GM19351 (cell line): ENCODE measurements around the gene STK39.
"Not testable (repeated sequence)": the region's sequence is repeated elsewhere in the genome, so short reads cannot be mapped to it uniquely, and the experiment has no call there.

Source experiments
- ATAC-seq: cut with Tn5 transposase; IDR thresholded peaks from one replicate; pipeline ENCODE4 v1.9.1; 2021; ENCODE audit warnings: mild to moderate bottlenecking, moderate library complexity; ENCODE audit not compliant: unreplicated experiment

STK39 gene

DNA sequence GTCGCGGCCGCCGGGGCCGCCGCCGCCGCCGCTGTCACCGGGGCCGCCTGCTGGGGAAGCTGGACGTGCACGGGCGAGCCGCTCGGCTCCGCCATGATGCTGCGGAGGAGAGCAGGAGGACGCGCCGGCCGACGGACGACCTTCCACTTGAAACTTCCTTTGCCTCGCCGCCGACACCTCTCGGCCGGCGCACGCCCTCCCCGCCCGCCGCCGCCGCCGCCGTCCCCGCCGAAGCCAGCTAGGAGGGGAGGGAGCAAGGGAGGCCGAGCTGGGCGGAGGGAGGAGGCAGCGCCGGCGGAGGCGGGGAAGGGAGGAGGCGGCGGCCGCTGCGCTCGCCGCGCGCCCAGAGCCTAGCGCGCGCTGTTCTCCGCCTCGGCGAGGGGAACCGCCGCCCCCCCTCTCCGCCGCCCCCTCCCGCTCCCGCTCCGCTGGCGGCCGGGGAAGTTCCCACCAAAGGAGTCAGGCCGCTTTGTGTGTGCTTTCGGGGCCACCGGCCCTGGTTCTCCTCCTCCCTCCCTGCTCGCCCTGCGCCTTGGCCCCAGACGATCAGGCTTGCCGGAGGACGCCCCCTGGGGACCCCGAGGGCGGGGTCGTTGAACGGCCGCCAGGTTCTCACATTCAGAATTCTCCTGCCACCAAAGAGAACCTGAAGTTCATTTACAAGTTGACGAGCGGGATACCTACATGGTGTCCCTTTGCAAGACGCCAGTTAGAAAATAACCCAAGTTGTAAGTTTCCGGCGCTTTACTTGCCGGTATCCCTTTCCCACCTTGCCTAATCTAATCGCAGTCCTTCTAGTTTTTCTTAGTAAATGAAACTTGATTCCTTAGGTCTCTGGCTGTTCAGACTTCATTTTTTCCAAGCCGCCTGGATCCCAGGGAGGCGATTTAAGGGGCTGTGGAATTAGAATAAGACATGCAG is at the start of gene STK39:
STK39 (minus strand) TSS at position 255 of the 921 bp plus-strand sequence; CDS start at position 95, 160 bp downstream.
- peak; percentile 78 for ATAC-seq

DNA sequence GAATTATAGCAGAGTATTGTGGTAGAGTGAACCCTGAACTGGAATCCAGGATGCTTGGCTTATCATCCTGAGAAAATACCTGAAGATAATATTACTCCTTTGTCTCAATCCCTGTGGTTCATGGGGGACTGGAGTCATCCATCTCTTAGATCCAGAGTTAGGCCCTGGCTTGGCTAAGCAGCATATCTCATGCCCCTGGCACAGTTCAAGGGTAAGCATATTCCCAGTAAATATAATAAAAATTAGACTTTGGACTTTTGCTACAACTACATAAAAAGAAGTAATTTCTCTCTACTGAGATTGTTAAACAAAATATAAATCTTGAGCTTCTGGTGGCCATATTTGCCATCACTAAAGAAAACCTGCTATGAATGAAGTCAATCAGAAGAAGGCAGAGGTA is 47.7 kb upstream of the STK39 start:
- no peak for ATAC-seq

DNA sequence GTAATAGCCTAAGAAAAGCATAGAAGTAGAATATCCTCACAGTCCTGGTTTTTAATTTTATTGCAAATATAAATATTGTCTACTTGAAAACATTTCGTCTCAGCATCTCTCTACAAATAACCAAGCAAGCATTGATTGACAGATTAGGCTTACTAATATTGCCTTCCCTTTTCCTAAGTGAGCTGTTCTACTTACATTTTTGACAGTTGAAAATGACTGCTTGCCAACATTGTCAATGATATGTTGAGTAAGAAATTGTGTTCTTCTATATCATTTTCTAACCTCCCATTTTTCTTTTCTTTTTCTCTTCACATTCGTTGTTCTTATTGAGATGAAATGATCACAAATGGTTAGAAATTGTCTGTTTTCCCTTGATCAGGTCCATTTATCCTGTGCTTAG is 47.0 kb upstream of the STK39 start:
- ATAC-seq: no peak

DNA sequence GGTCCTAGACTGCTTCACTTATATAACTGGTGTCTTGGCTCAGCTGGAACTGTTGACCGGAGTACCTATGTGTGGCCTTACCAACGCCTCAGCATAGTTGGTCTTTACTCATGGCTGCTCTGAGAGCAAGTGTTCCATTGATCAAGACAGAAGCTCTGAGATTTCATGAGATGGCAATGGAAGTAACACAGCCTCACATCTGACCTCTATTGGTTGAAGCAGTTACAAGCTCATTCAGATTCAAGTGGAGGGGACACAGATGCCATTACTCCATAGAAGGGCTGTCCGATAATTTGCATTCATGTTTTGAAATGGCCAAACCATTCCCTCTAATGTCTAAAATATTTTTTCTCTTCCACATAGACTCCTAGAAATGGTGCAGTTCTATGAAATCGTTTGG is 46.4 kb upstream of the STK39 start:
- no peak for ATAC-seq

DNA sequence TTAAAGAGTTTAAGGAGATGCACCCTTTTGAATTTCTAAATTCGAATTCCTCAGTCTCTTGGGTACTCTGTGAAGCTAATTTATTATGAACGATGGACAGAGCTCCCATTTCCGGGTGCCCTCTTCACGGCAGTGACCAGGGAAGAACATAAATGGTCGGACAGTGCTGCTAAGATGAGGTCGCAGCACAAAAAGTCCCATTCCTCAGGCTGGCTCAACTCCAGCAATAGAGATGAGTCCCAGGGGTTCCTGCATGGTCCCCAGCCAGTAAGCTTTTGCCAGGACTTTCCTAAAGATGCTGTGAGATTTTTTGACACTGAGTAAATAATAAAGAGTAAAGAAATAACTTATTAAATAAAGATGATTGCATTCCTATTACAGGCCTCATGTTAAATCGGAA is 43.0 kb upstream of the STK39 start:
- no peak for ATAC-seq

DNA sequence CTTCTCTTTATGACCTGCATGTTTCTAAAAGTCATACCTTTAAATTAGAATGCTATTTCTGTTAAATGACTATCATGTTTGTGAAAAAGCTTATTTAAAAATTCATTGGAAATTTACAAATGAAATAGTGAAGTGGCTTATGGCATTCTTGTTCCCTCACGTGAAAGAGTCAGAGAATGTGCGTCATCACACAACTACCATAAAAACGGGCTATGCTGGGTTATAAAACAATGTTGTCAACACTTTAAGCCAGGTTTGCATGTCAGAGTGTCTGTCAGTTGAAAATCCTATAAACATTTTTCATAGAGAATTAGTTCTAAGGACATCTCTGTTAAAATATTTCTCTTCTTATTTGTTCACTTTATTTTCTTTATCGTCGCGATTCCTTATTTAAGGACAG is 42.5 kb upstream of the STK39 start:
- ATAC-seq: no peak

DNA sequence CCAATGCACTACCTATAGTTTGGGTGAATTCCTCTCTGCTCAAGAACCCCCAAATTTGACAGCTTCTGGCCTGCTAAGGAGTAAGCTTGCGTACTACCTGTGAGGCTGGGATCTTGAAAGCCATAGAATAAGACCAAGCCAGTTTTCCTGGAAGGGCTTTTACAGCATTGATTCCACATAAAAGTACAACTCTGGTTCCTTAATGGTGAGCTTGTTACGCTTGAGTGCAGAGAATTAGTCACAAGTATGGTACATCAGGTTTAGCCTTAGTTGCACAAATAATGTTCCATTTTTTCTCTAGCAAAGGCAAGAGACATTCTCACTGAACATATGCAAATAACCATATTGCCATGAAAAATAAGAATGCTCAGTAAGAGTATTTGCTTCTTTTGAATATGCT is 39.1 kb upstream of the STK39 start:
- ATAC-seq: no peak

DNA sequence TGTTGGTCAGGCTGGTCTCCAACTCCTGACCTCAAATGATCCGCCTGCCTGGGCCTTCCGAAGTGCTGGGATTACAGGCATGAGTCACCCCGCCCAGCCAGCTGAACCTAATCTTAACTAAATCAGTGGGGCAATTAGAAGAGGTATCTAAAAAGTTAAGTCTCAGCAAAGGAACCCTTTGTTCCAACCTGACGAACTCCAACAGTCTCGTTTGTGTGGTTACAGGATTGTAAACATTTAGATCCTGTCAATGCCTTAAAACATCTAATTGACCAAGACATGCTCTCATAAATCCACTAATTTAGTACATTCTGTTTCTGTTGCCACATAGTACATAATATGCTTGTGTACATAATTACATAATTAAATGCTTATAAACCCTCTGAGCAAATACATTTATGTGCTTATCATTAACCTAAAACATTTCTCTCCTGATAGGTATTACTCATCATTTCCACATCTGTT is 31.1 kb upstream of the STK39 start:
- ATAC-seq: no peak

DNA sequence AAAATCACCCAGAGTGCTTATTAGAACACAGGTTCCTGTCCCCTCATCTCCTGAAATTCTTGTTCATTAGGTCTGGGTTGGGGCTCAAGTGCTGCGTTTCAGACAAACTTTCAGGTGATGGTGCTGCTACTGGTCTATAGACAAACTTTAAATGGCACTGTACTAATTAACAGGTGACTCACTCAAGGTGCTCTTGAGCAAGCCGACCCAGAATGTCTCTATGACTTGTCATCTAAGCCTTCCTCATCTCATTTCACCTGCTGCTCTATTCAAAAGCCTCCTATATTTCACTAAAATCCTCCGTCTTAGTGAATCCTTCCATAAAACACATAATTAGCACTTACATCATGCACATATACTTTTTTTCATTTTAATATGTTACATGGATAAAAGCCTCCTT is 29.9 kb upstream of the STK39 start:
- ATAC-seq: no peak

DNA sequence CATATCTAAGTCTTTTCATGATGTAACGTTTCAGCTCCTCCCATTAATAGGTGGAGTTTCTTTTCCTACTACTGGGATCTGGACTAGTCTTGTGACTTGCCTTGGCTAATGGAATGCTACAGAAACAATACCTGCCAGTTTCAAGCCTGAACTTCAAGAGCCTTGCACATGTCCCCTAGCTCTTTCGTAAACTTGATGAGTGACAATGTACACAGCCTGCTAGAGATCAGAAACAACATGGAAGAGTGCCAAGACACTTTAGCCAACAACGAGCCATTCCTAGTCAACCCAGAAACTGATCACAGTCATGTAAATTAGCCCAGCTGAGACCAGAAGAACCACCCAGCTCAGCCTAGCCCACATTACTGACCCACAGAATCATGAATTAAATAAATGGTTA is 24.8 kb upstream of the STK39 start:
- no peak for ATAC-seq

DNA sequence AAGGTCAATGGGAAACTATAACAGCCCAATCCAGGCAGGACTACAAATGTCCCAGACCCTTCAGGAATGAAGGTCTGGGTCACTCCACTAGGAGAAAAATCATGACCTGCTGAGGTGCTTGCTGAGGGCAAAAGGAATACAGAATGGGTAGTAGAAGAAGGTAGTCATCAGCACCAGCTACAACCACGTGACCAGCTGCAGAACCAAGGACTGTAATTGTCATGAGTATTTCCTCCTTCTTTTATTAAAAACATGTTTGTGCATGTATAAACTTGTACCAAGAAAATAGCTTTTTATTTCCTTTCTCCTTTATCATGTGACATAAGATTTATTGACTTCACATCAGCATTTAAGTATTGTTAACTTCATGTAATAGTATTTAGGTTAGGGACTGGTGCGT is 15.5 kb upstream of the STK39 start:
- not testable (repeated sequence) for ATAC-seq

DNA sequence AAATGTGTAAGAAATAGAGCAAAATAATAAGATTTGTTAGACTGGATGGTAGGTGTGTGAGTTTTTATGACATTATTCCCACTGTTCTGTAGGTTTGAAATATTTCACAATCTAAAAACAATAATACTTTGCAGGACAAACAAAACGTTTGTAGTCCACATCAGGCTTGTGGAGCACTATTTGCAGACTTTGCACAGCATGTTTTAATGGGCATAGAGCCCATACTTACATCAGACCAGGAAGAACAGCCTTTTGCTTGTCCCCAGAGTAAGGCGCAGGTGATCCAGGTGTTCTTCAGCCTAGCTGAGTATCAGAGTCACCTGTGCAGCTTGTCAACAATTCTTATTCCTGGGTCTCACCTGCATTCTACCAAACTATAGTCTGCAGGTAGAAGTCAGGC is 9.1 kb upstream of the STK39 start:
- no peak for ATAC-seq

DNA sequence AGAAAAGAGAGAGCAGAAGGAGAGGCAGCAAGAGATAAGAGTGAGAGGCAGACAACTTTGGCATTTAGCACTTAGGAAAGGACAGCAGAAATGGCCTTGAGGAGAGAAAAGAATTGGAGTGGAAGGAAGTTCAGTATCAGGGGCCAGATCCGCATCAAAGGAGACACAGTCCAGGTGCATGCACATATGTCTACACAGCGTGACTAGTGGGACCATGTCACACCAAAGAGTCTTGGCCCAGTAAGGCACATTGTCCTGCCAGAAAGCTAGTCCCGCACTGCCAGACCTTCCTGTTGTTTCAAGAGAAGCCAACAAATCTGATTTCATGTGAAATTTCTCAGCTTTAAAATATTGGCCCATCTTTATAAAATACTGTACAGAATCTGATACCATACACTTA is 8.5 kb upstream of the STK39 start:
- ATAC-seq: no peak

DNA sequence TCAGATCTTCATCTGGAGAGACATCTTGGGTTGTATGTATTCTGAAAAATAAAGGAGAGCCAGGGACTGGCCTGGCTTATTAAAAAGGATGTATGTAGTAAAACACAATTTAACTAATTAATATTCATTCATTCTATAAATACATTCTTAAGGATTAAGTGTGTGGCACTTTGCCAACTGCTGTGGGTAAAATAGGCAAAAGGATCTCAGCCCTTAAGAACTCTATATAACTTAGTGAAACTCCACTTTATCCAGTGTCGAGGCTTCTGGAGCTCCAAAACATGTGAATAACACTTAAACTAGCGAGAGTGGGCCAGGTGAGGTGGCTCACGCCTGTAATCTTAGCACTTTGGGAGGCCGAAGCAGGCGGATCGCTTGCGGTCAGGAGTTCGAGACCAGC is 7.7 kb upstream of the STK39 start:
- no peak for ATAC-seq

DNA sequence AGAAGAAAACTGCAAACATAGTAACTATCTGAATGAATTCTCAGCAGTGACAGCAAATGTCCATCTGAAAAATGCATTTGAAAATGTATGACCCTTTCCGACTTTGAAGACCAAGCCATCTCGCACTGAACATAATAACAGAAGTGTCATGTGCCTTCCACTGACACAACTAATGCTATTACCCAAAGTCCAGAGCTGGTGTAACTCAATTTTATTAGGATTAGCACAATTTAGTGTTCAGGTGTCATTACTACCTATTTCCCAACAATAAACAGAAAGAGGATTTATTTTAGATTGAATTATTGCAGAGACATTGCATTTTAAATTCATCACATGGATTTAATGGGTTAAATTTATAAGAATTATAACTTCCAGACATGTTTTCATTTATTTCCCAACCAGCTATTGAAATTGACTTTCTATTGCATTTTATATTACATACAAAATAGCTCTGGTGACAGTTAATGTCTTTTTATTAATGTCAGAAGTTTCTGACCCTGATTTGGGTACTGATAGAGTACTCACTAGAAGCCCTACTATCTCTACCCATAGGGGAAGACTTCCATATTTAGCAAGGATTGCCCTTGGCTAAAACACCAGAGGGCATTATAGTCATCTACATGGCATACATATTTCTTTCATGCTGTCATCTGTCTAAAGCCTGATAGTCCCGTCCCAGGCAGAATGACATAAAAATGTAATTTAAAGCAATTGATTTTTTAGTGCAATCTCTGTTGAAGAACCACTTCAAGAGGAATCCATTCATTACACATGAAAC is 7.0 kb upstream of the STK39 start:
- ATAC-seq: no peak

DNA sequence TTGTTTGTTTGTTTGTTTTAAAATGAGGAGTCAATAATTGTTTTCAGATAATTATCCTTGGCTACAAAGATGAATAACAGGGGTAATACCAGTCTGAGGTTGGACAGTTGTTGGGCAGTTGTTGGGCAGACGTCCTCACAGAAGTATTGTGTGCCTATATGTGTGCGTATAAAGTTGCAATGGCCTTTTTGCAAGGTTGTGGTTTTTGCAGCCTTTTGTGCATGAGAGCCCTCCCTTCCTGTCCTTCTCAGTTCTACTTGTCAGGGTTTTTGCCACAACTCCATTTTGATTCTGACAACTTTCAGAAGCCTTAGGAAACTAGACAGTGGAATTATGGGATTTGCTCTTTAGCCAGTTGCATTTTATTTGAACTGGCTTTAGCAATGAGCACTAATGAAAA is 6.0 kb upstream of the STK39 start:
- no peak for ATAC-seq

DNA sequence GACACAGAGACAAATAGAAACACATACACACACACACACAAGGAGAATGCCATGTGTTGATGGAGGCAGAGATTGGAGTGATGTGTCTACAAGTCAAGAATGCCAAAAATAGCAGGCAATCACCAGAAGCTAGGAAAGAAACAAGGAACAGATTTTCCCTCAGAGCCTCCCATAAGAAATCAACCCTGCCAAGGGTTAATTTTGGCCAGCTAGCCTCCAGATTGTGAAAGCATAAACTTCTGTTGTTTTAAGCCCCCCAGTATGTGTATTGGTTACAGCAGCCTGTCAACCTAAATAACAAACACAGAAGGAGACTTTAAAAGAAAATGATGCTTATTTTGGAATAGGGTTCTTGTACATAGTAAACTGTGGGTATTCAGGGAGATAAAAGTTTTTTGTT is 5.6 kb upstream of the STK39 start:
- ATAC-seq: no peak

DNA sequence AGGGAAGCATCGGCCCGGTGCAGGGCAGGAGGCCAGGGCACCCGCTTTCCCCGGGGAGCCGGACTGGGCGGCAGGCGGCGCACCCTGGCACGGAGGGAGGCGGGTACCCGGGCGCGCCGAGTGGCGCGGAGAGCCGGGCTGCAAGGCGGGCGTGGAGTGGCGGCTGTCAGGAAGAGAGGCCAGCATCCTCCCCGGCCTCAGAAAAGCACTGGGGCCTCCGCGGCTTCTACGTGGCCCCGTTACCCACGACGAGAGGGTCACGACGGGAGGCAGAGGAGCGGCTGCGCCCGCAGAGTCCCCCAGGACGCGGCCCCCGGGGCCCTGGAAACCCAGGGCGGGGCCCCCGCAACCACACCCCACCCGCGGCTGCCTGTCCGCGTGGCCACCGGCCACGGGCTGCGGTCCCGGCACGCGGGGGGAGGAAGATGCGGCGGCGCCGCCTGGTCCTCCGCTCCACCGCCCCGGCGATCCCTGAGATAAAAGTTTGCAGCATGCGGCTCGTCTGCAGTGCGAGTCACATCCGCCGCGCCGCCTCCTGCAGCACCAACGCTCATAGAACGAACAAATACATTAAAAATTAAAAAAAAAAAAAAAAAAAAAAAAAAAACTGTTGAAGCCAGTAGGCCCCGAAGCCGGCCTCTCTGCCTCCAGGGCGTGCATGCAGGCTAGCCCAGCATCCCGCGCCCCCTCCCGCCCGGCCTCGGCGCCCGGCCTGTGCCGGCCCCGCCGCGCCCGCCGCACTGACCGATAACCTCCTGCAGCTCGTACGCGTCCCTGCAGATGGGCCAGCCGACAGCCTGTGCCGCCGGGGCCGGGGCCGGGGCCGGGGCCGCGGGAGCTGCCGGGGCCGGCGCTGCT is 683 bp downstream of the STK39 start:
- peak; percentile 52 for ATAC-seq

DNA sequence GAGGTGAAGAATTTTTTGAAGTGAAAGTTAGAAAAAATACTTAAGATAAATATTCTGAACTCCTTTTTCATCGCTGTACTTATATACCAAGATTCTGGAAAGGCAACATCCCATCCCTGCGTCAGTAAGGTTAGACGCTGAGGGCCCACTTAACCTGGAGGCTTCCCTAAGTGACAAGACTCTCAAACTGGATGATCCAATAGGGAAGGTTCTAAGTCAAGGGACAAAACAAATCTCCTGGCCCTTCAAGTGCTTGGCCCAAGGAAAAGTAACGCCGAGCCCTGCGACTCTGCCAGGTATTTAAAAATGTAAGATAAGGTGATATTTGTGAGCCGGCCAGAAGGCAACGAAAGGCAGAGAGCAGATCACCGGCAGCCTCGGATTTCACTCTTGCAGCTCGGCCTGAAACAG is 1.3 kb downstream of the STK39 start:
- ATAC-seq: no peak

DNA sequence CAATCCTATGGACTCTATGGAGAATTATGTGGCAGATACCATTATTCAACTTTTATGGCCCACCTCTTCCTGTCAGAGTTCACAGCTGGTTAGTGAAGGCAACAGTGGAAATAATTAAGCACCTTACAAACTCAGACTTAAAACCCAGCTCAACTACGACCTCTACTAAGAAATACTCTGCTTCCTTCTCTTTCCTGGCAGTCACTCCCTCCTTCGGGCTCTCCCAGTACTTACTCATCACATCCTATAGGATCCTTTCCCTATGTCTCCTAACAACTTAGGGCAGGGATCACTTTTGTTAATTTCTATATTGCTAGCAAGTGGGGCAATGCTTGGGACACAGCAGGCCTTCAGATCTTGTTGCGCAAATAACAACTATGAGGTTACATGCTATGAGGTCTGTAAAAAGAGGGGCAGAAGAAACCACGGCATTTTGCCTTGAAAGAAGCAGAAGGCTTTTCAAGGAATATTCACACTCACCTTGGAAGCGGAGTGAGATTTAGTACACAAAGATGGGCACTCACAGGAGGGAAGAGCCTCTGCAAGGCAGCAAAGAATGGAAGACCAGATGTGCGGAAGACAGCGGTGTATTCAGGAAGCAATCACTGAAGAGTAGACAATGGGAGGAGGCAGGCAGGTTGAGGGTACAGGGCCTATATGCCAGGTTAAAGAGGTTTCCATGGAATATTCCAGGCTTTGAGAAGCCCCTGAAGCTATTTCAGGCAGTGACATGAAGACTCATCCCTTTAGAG is 2.1 kb downstream of the STK39 start:
- no peak for ATAC-seq
